ENCODE measurements around the gene BEND7.

BEND7 gene

DNA sequence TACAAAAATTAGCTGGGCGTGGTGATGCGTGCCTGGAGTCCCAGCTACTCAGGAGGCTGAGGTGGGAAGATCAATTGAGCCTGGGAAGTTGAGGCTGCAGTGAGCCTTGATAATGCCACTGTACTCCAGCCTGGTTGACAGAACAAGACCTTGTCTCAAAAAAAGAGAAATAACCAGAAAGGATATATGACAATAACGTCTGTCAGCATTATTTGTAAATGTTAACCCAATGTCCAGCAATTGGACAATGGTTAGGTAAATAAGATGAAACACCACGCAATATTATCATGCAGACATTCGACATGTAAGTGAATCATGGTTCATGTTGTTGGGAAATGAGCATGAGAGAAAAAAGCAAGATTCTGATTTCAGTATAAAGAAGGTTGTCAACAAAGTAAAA, 136.1 kb downstream of the BEND7 start:
- DNase-seq (ENCODE audit: extremely low read depth in 1 of 2, low read depth in 1 of 2): no peak

Measured in stimulated activated CD8-positive, alpha-beta memory T cell treated with anti-CD3 and anti-CD28 coated beads, Interleukin-7, amount 100 ng/mL, for 48 hours (primary cell).